GM23338 (cell line): Measurements from ENCODE around the gene HYAL1. TPM values are rescaled to one million over a fixed set of nuclear protein-coding genes. Genes with fewer than 3 reads are reported as not detected.

Experiments used
- ATAC-seq: fragments of 200-7000 bp; cut with Tn5 transposase; 3 replicates; pipeline ENCODE4 v1.9.1; 2020
- DNase-seq: peaks from one replicate; pipeline ENCODE4 v3.0.0-alpha.2; 2015; ENCODE audit warnings: low spot score
- H2AFZ ChIP-seq: fragments of 200-600 bp; sonication (generic); 2 replicates; pipeline ENCODE4 v1.8.0; 2016; ENCODE audit warnings: antibody characterized with exemption, mild to moderate bottlenecking, moderate library complexity
- H3F3A ChIP-seq: fragments of 200-600 bp; sonication (generic); replicated peaks from 2 replicates; pipeline ENCODE4 v1.8.0; 2017; ENCODE audit warnings: antibody characterized with exemption, mixed run types, low read depth
- H3K27ac ChIP-seq: fragments of 200-600 bp; sonication (generic); 2 replicates; pipeline ENCODE4 v1.6.1; 2016; ENCODE audit warnings: low read depth
- H3K27me3 ChIP-seq: fragments of 200-600 bp; sonication (generic); 2 replicates; pipeline ENCODE4 v1.8.0; 2016; ENCODE audit warnings: mild to moderate bottlenecking, mixed run types, moderate library complexity; ENCODE audit not compliant: insufficient read depth
- H3K36me3 ChIP-seq: fragments of 200-600 bp; sonication (generic); 2 replicates; pipeline ENCODE4 v1.8.0; 2016; ENCODE audit warnings: mild to moderate bottlenecking; ENCODE audit not compliant: insufficient read depth
- H3K4me1 ChIP-seq: fragments of 200-600 bp; sonication (generic); 2 replicates; pipeline ENCODE4 v1.8.0; 2016; ENCODE audit warnings: mild to moderate bottlenecking, moderate library complexity; ENCODE audit not compliant: insufficient read depth
- H3K4me2 ChIP-seq: fragments of 200-600 bp; sonication (generic); 2 replicates; pipeline ENCODE4 v1.7.1; 2017; ENCODE audit warnings: mixed run types
- H3K4me3 ChIP-seq: fragments of 200-600 bp; sonication (generic); 2 replicates; pipeline ENCODE4 v1.6.1; 2016; ENCODE audit warnings: mixed run types
- H3K79me2 ChIP-seq: fragments of 200-600 bp; sonication (generic); replicated peaks from 2 replicates; pipeline ENCODE4 v1.8.0; 2017; ENCODE audit warnings: mild to moderate bottlenecking; ENCODE audit not compliant: insufficient read depth
- H3K9me2 ChIP-seq: fragments of 200-600 bp; sonication (generic); 2 replicates; pipeline ENCODE4 v1.8.0; 2017; ENCODE audit not compliant: insufficient read depth
- H4K20me1 ChIP-seq: fragments of 200-600 bp; sonication (generic); replicated peaks from 2 replicates; pipeline ENCODE4 v1.8.0; 2017; ENCODE audit warnings: mild to moderate bottlenecking; ENCODE audit not compliant: insufficient read depth
- H3K27ac Mint-ChIP-seq: 2 replicates; pipeline ENCODE4 v1.8.0; 2020; ENCODE audit warnings: inconsistent platforms, mild to moderate bottlenecking, moderate library complexity, mixed read lengths
- H3K27me3 Mint-ChIP-seq: 3 replicates; pipeline ENCODE4 v1.8.0; 2022; ENCODE audit warnings: low read depth, mild to moderate bottlenecking, moderate library complexity, mixed read lengths, inconsistent platforms; ENCODE audit not compliant: insufficient read depth, poor library complexity
- H3K36me3 Mint-ChIP-seq: 3 replicates; pipeline ENCODE4 v1.8.0; 2021; ENCODE audit warnings: low read depth, mild to moderate bottlenecking, inconsistent platforms, moderate library complexity, mixed read lengths
- H3K4me1 Mint-ChIP-seq: 3 replicates; pipeline ENCODE4 v1.8.0; 2020; ENCODE audit warnings: mild to moderate bottlenecking, inconsistent platforms, mixed read lengths
- H3K4me3 Mint-ChIP-seq: 3 replicates; pipeline ENCODE4 v1.8.0; 2021; ENCODE audit warnings: moderate library complexity, mild to moderate bottlenecking, inconsistent platforms, mixed read lengths
- H3K9me3 Mint-ChIP-seq: 3 replicates; pipeline ENCODE4 v1.8.0; 2020; ENCODE audit warnings: moderate library complexity, mild to moderate bottlenecking, inconsistent platforms, mixed read lengths
- CREB1 ChIP-seq: fragments of 250-450 bp; sonication (Bioruptor Pico); IDR thresholded peaks from 2 replicates; pipeline ENCODE4 v1.5.0; 2020; ENCODE audit warnings: low read depth, mild to moderate bottlenecking, moderate library complexity
- CTCF ChIP-seq, 2 experiments: fragments of 200-600 bp in 1 of 2; sonication (generic) in 1 of 2; conservative IDR thresholded peaks; 2 replicates each; pipeline versions ENCODE4 v1.5.1 to v1.6.1; 2016 to 2017; ENCODE audit warnings: antibody characterized with exemption in 2 of 2, low read depth in 2 of 2, mild to moderate bottlenecking in 2 of 2, moderate library complexity in 1 of 2
- EZH2 ChIP-seq: fragments of 200-600 bp; sonication (generic); IDR thresholded peaks from one replicate; pipeline ENCODE4 v1.8.0; 2017; ENCODE audit warnings: antibody characterized with exemption, mild to moderate bottlenecking, low read depth; ENCODE audit not compliant: unreplicated experiment
- JUNB ChIP-seq: IDR thresholded peaks from one replicate; pipeline ENCODE4 v1.6.1; 2016; ENCODE audit warnings: antibody characterized with exemption; ENCODE audit not compliant: unreplicated experiment
- NANOG ChIP-seq: IDR thresholded peaks from 2 replicates; pipeline ENCODE4 v1.6.1; 2016; ENCODE audit warnings: antibody characterized with exemption, borderline replicate concordance
- POLR2AphosphoS5 ChIP-seq: IDR thresholded peaks from 2 replicates; pipeline ENCODE4 v1.6.1; 2016; ENCODE audit warnings: antibody characterized with exemption, low read depth
- ZNF114 ChIP-seq: fragments of 250-450 bp; sonication (Bioruptor Pico); IDR thresholded peaks from 2 replicates; pipeline ENCODE4 v1.5.0; 2020; ENCODE audit warnings: mild to moderate bottlenecking, moderate library complexity
- ZNF462 ChIP-seq: fragments of 250-450 bp; sonication (Bioruptor Pico); IDR thresholded peaks from 2 replicates; pipeline ENCODE4 v1.5.0; 2020; ENCODE audit warnings: mild to moderate bottlenecking, moderate library complexity
- polyA plus RNA-seq: library from polyadenylated mRNA; unstranded; fragments of >200 nt; fragmentation: Nextera tagmentation; extraction: Ambion mirVana; gene quantifications from 2 replicates; pipeline ENCODE4 v1.2.1, GENCODE V29; 2016
- total RNA-seq: library from RNA; depleted of rRNA; stranded (reverse); fragments of >200 nt; shearing (Covaris generic); gene quantifications from 2 replicates; pipeline ENCODE4 v1.2.3, GENCODE V29; 2014
- TF ChIP-seq, protein P1 (sequence below): IDR thresholded peaks from 2 replicates; pipeline ENCODE4 v1.6.1; 2016; ENCODE audit warnings: antibody characterized with exemption

The HYAL1 gene
- total and polyA plus RNA-seq, 2 experiments from 2014 or later: 2.1 to 5.0 TPM

- TF ChIP-seq ZNF462: no peak
Observed at GRCh38 chr3:50299638-50299928, 3.8 kb downstream of the HYAL1 start (continued).

GRCh38 chr3:50298836-50299637 is 4.3 kb downstream of the HYAL1 start, which contains the start of the genes HYAL3 and NAA80:
HYAL3 (minus strand) TSS chr3:50299405; CDS start chr3:50295602, 3,803 bp downstream.
NAA80 (minus strand) TSS chr3:50299405; CDS start chr3:50297463, 1,942 bp downstream.
- H3K27me3 Mint-ChIP-seq: peaks cover 22% of the 10 kb centered on the region
- H3F3A ChIP-seq: peaks cover 17% of the 10 kb centered on the region
- TF ChIP-seq CTCF (conservative IDR thresholded peaks at IDR 0.05; ENCODE audit: low read depth in 2 of 2) (peak in 1 of 2 experiments; percentile 22; a peak in 1 of 4 replicates), POLR2AphosphoS5 (peak; percentile 88), EZH2 (no peak), JUNB (no peak), ZNF114 (CRISPR knock-in tag) (no peak), NANOG (no peak), CREB1 (peak; percentile 84)
- TF ChIP-seq, protein P1, sequence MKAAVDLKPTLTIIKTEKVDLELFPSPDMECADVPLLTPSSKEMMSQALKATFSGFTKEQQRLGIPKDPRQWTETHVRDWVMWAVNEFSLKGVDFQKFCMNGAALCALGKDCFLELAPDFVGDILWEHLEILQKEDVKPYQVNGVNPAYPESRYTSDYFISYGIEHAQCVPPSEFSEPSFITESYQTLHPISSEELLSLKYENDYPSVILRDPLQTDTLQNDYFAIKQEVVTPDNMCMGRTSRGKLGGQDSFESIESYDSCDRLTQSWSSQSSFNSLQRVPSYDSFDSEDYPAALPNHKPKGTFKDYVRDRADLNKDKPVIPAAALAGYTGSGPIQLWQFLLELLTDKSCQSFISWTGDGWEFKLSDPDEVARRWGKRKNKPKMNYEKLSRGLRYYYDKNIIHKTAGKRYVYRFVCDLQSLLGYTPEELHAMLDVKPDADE: no peak
- DNase-seq: peak; percentile 99
- H3K9me3 Mint-ChIP-seq: no peaks in the 10 kb centered on the region; the same call in 2 of the 3 replicates
- H3K36me3 Mint-ChIP-seq: no peaks in the 10 kb centered on the region
- peak within 1 kb of the TSS; percentile 100 for H2AFZ ChIP-seq
- no peaks in the 10 kb centered on the region for H4K20me1 ChIP-seq
- no peaks in the 10 kb centered on the region for H3K27me3 ChIP-seq
- H3K27ac ChIP-seq: peak within 1 kb of the TSS; percentile 79; the same call in 1 of the 2 replicates
- peak within 1 kb of the TSS; percentile 98 for H3K27ac Mint-ChIP-seq
- H3K9me2 ChIP-seq: no peaks in the 10 kb centered on the region
- no peaks in the 10 kb centered on the region for H3K36me3 ChIP-seq
- H3K4me1 Mint-ChIP-seq: peaks cover 22% of the 10 kb centered on the region
- H3K4me3 Mint-ChIP-seq: peak within 1 kb of the TSS; percentile 98
- peak; percentile 69 for ATAC-seq
- peak within 1 kb of the TSS; percentile 97 for H3K4me3 ChIP-seq
- no peaks in the 10 kb centered on the region for H3K79me2 ChIP-seq
- peaks cover 25% of the 10 kb centered on the region for H3K4me1 ChIP-seq
- peak within 1 kb of the TSS; percentile 97 for H3K4me2 ChIP-seq
